Adrenal gland (tissue), 12 donors: ENCODE results near the gene BBX. TPM values are rescaled to one million over a fixed set of nuclear protein-coding genes. Genes with fewer than 3 reads are reported as not detected.

ENCODE experiments used
- DNase-seq, 7 donors: peaks; one replicate each; pipeline ENCODE4 v3.0.0-alpha.2; 2019 to 2020
- H3K27ac ChIP-seq, 5 donors: fragments of 200-600 bp; sonication (generic) in 4 of 5; 1 replicate in 3 of 5; 2 replicates in 2 of 5; pipeline versions ENCODE4 v1.5.1 to v1.8.0; 2016 to 2020; ENCODE audit warnings: mild to moderate bottlenecking in 1 of 5
- H3K27me3 ChIP-seq: fragments of 200-600 bp; 2 replicates; pipeline ENCODE4 v1.8.0; 2021
- H3K36me3 ChIP-seq, 2 donors: fragments of 200-600 bp; replicated peaks in 1 of 2; 1 replicate in 1 of 2; 2 replicates in 1 of 2; pipeline versions ENCODE4 v1.5.1 to v1.8.0; 2018 to 2022
- H3K4me1 ChIP-seq, 2 donors: fragments of 200-600 bp; replicated peaks in 1 of 2; 1 replicate in 1 of 2; 2 replicates in 1 of 2; pipeline versions ENCODE4 v1.5.1 to v1.8.0; 2018 to 2021
- H3K4me3 ChIP-seq, 4 donors: fragments of 200-600 bp; sonication (generic) in 3 of 4; one replicate each; pipeline ENCODE4 v1.5.1; 2016 to 2018
- H3K9me3 ChIP-seq, 3 donors: fragments of 200-600 bp; sonication (generic) in 1 of 3; replicated peaks in 1 of 3; 1 replicate in 2 of 3; 2 replicates in 1 of 3; pipeline versions ENCODE4 v1.5.1 to v1.8.0; 2016 to 2021
- CTCF ChIP-seq, 6 experiments: fragments of 450-650 bp in 4 of 6; fragments of 200-600 bp in 2 of 6; sonication (generic) in 1 of 6; IDR thresholded peaks; 1 replicate in 5 of 6; 2 replicates in 1 of 6; pipeline versions ENCODE4 v1.5.1 to v1.8.0; 2016 to 2021; ENCODE audit warnings: antibody characterized with exemption in 6 of 6, mild to moderate bottlenecking in 2 of 6, moderate library complexity in 1 of 6
- POLR2A ChIP-seq, 2 donors: fragments of 450-650 bp; IDR thresholded peaks; one replicate each; pipeline ENCODE4 v1.6.1; 2017; ENCODE audit warnings: antibody characterized with exemption in 2 of 2, mild to moderate bottlenecking in 2 of 2, moderate library complexity in 1 of 2
- WGBS, 4 donors: extraction: QIAGEN DNeasy Blood & Tissue Kit in 2 of 4; methylation state at CpG; one replicate each; pipeline versions ENCODE4 v1.1.5 to v1.1.7; 2013 to 2017; 5-methylcytosine and 5-hydroxymethylcytosine counted together
- intact Hi-C, 2 donors: fragments of 100-400 bp; cut with DNase I; formaldehyde crosslinking; loops; one replicate each; pipeline versions ENCODE4 v1.14.1 to v1.15.0; 2022 to 2023
- polyA plus RNA-seq, 3 donors: library from polyadenylated mRNA; stranded (reverse); fragments of 200-250 nt in 2 of 3; fragments of 350-450 nt in 1 of 3; fragmentation: Illumina TruSeq in 1 of 3; extraction: RNeasy Lipid Tissue Mini Kit (QIAGEN cat#74804) in 1 of 3; gene quantifications; one replicate each; pipeline ENCODE4 v1.2.3, GENCODE V29; 2013 to 2014
- total RNA-seq, 9 donors: library from RNA; depleted of rRNA in 4 of 9; stranded (reverse); fragments of >200 nt in 4 of 9; fragments of 120-200 nt in 1 of 9; fragmentation: NEBNext Ultra II Directional in 1 of 9; extraction: Animal tissue kit (Norgen Biotek cat#: 25700) in 1 of 9; gene quantifications; one replicate each; pipeline versions ENCODE4 v1.1.0 to v1.2.4, GENCODE V29; 2013 to 2023
- donor health status: healthy with polysubstance abuse.
- donor health status: Bipolar disorder and iron deficiency.
- donor health status: DM: yes; HTN: yes; CAD: no.
- donor health status: DM: no; HTN: no; CAD: no.
- donor health status: DM: no; HTN: no; CAD: no.
- donor health status: DM: yes; HTN: yes; CAD: no.

BBX gene
- total and polyA plus RNA-seq, 12 donors = 12.8 to 208 (median 116) TPM

GRCh38 chr3:107854733-107855132, 332.0 kb downstream of the BBX start:
- Histone ChIP-seq H3K27ac (no peak overlapping the region), H3K36me3 (no peaks in the 10 kb centered on the region), H3K27me3 (no peaks in the 10 kb centered on the region), H3K4me1 (no peaks in the 10 kb centered on the region), H3K4me3 (no peak overlapping the region), H3K9me3 (no peaks in the 10 kb centered on the region)
- intact Hi-C loops = no loop called here
- no peak for DNase-seq
- TF ChIP-seq CTCF (IDR thresholded peaks at IDR 0.05) (no peak), POLR2A (IDR thresholded peaks at IDR 0.05) (no peak)
- 54 to 62% (median 59%) methylated on average over 6 of the region's 6 CpGs for WGBS, 4 donors

GRCh38 chr3:107855710-107856109, 332.9 kb downstream of the BBX start:
- H3K27me3 ChIP-seq = no peaks in the 10 kb centered on the region
- H3K9me3 ChIP-seq = no peaks in the 10 kb centered on the region
- H3K4me1 ChIP-seq = no peaks in the 10 kb centered on the region
- DNase-seq = no peak
- intact Hi-C loops = no loop called here
- H3K27ac ChIP-seq = no peak overlapping the region
- WGBS, 4 donors = 74 to 92% (median 86%) methylated on average over 5 of the region's 5 CpGs
- no peaks in the 10 kb centered on the region for H3K36me3 ChIP-seq
- no peak overlapping the region for H3K4me3 ChIP-seq
- TF ChIP-seq CTCF (IDR thresholded peaks at IDR 0.05) = no peak
- TF ChIP-seq POLR2A (IDR thresholded peaks at IDR 0.05) = no peak

- no peak for TF ChIP-seq CTCF (IDR thresholded peaks at IDR 0.05)
- no peak for TF ChIP-seq POLR2A (IDR thresholded peaks at IDR 0.05)
- H3K4me3 ChIP-seq = no peak overlapping the region
- H3K4me1 ChIP-seq = no peaks in the 10 kb centered on the region
- intact Hi-C loops = no loop called here
- no peaks in the 10 kb centered on the region for H3K9me3 ChIP-seq
- DNase-seq = no peak
- H3K27me3 ChIP-seq = no peaks in the 10 kb centered on the region
- no peak overlapping the region for H3K27ac ChIP-seq
- 75 to 94% (median 85%) methylated on average over 5 of the region's 5 CpGs for WGBS, 4 donors
- no peaks in the 10 kb centered on the region for H3K36me3 ChIP-seq
These were observed 335.1 kb downstream of the BBX start for GRCh38 chr3:107857854-107858253.

DNA sequence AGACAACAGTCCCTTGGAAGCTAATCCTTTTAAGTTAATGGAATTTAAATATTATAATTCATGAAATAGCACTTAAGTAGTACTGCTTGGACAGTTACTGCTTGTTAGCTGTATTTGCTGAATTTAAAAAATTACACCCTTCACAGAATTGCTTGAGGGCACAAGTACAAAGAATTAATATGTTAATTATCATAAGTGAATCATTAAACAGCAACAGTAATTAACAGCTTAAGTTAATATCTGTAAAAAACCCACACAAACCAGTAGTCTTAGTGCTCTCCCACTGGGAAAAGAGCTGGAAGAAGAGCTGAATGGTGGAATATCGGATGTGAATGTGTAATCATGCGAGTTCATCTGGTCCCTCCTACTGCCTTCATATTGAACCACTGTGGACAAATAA, 336.1 kb downstream of the BBX start:
- WGBS, 4 donors = 95 to 100% (median 97%) methylated on average over 2 of the region's 2 CpGs
- no peak for DNase-seq
- Histone ChIP-seq H3K4me1 (no peaks in the 10 kb centered on the region), H3K27me3 (no peaks in the 10 kb centered on the region), H3K4me3 (no peak overlapping the region), H3K9me3 (no peaks in the 10 kb centered on the region), H3K27ac (no peak overlapping the region), H3K36me3 (no peaks in the 10 kb centered on the region)
- no peak for TF ChIP-seq CTCF (IDR thresholded peaks at IDR 0.05)
- TF ChIP-seq POLR2A (IDR thresholded peaks at IDR 0.05) = no peak
- intact Hi-C loops = no loop called here

Other genes with a start within 250 kb of the BBX start
- under 1 TPM in 1 of 9 donors, not detected in 8; 0.17 TPM for gene CCDC54, start 145.5 kb upstream of the BBX start, total RNA-seq
- gene CCDC54, start 145.5 kb upstream of the BBX start, polyA plus RNA-seq = not detected